ENCODE measurements around the gene CRK. TPM values are rescaled to one million over a fixed set of nuclear protein-coding genes. Genes with fewer than 3 reads are reported as not detected.

The CRK gene
- polyA plus RNA-seq, 3 donors, result 22.3 to 28.0 (median 26.5) TPM

- peaks cover 56% of the 10 kb centered on the region for H3K79me2 ChIP-seq (ENCODE audit: insufficient read depth, low read length)
- H3K27me3 Mint-ChIP-seq (ENCODE audit: low read depth in 3 of 3), result peaks cover 0 to 2% (median 0%) of the 10 kb centered on the region in 3 donors
These were observed 32.4 kb downstream of the CRK start for GRCh38 chr17:1423456-1424135.

GRCh38 chr17:1422885-1423284 lies 33.1 kb downstream of the CRK start:
- Histone ChIP-seq H4K20me1 (ENCODE audit: insufficient read depth, low read length) (peaks cover 93% of the 10 kb centered on the region), H3K4me3 (replicated peaks in 1 of 3; ENCODE audit: low read depth in 2 of 3, low read length in 3 of 3) (no peak overlapping the region), H3K4me2 (replicated peaks; ENCODE audit: extremely low read depth, low read length, poor library complexity, severe bottlenecking) (no peak overlapping the region), H3K9ac (ENCODE audit: insufficient read depth, low read length, poor library complexity, severe bottlenecking) (no peak overlapping the region), H3K4me1 (ENCODE audit: control insufficient read depth in 1 of 2, insufficient read depth in 2 of 2, low read length in 2 of 2) (no peaks in the 10 kb centered on the region), H3K27me3 (ENCODE audit: control insufficient read depth in 2 of 2, insufficient read depth in 2 of 2, low read length in 2 of 2) (no peaks in the 10 kb centered on the region), H3K79me2 (ENCODE audit: insufficient read depth, low read length) (peaks cover 50% of the 10 kb centered on the region), H3K27ac (ENCODE audit: low read depth in 1 of 2, low read length in 2 of 2) (no peak overlapping the region), H2AFZ (ENCODE audit: insufficient read depth, low read depth, low read length, poor library complexity, severe bottlenecking) (no peak overlapping the region), H3K36me3 (replicated peaks in 1 of 2; ENCODE audit: control insufficient read depth in 1 of 2, insufficient read depth in 2 of 2, low read length in 2 of 2) (peaks cover 55 to 78% of the 10 kb centered on the region in 2 donors), H3K9me3 (replicated peaks in 1 of 2; ENCODE audit: control insufficient read depth in 1 of 2, insufficient read depth in 1 of 2, low read length in 2 of 2) (no peaks in the 10 kb centered on the region)
- intact Hi-C loops (cut with micrococcal nuclease), result loop anchor here in 1 of 2 donors (10.0 kb wide), 1 partner anchor 1198 kb away; no protein-coding TSS in a partner anchor
- Mint-ChIP-seq H3K4me3 (no peak overlapping the region), H3K4me1 (no peaks in the 10 kb centered on the region), H3K36me3 (peaks cover 52 to 87% of the 10 kb centered on the region in 2 donors), H3K27me3 (ENCODE audit: low read depth in 3 of 3) (peaks cover 0 to 2% (median 0%) of the 10 kb centered on the region in 3 donors), H3K27ac (peak overlapping the region in 1 of 7 donors; percentile 51), H3K9me3 (no peaks in the 10 kb centered on the region)
- DNase-seq, result no peak
- no peak for TF ChIP-seq CTCF (IDR thresholded peaks at IDR 0.05)
- WGBS (ENCODE audit: insufficient coverage), result 80% methylated on average over 4 of the region's 7 CpGs

More at GRCh38 chr17:1423456-1424135, 32.4 kb downstream of the CRK start:
- Histone ChIP-seq H2AFZ (ENCODE audit: insufficient read depth, low read depth, low read length, poor library complexity, severe bottlenecking) (no peak overlapping the region), H3K4me1 (ENCODE audit: control insufficient read depth in 1 of 2, insufficient read depth in 2 of 2, low read length in 2 of 2) (no peaks in the 10 kb centered on the region), H3K9ac (ENCODE audit: insufficient read depth, low read length, poor library complexity, severe bottlenecking) (no peak overlapping the region), H3K4me3 (replicated peaks in 1 of 3; ENCODE audit: low read depth in 2 of 3, low read length in 3 of 3) (no peak overlapping the region), H3K27me3 (ENCODE audit: control insufficient read depth in 2 of 2, insufficient read depth in 2 of 2, low read length in 2 of 2) (no peaks in the 10 kb centered on the region), H3K9me3 (replicated peaks in 1 of 2; ENCODE audit: control insufficient read depth in 1 of 2, insufficient read depth in 1 of 2, low read length in 2 of 2) (no peaks in the 10 kb centered on the region), H3K4me2 (replicated peaks; ENCODE audit: extremely low read depth, low read length, poor library complexity, severe bottlenecking) (no peak overlapping the region), H3K36me3 (replicated peaks in 1 of 2; ENCODE audit: control insufficient read depth in 1 of 2, insufficient read depth in 2 of 2, low read length in 2 of 2) (peaks cover 52 to 77% of the 10 kb centered on the region in 2 donors), H3K27ac (ENCODE audit: low read depth in 1 of 2, low read length in 2 of 2) (no peak overlapping the region), H4K20me1 (ENCODE audit: insufficient read depth, low read length) (peaks cover 93% of the 10 kb centered on the region)
- Mint-ChIP-seq H3K36me3 (peaks cover 51 to 87% of the 10 kb centered on the region in 2 donors), H3K4me1 (no peaks in the 10 kb centered on the region), H3K4me3 (no peak overlapping the region), H3K27ac (peak overlapping the region in 2 of 7 donors; percentile 4 to 32), H3K9me3 (no peaks in the 10 kb centered on the region)
- 93% methylated on average over 3 of the region's 10 CpGs for WGBS (ENCODE audit: insufficient coverage)
- TF ChIP-seq CTCF (IDR thresholded peaks at IDR 0.05), result no peak
- no peak for DNase-seq
- intact Hi-C loops (cut with micrococcal nuclease), result loop anchor here in 1 of 2 donors (10.0 kb wide), 1 partner anchor 1199 kb away; no protein-coding TSS in a partner anchor
